ENCODE data around the gene FTCD.

FTCD gene

GRCh38 chr21:46195595-46196195 is 40.3 kb upstream of the FTCD start:
- peak overlapping the region; percentile 3; the same call in 1 of the 2 replicates for H3K27ac ChIP-seq
- TF ChIP-seq CTCF (conservative IDR thresholded peaks at IDR 0.05) = no peak

- peak overlapping the region; percentile 3; the same call in 1 of the 2 replicates for H3K27ac ChIP-seq
- TF ChIP-seq CTCF (conservative IDR thresholded peaks at IDR 0.05) = no peak
These were observed 39.3 kb upstream of the FTCD start for GRCh38 chr21:46194374-46195334.

DNA sequence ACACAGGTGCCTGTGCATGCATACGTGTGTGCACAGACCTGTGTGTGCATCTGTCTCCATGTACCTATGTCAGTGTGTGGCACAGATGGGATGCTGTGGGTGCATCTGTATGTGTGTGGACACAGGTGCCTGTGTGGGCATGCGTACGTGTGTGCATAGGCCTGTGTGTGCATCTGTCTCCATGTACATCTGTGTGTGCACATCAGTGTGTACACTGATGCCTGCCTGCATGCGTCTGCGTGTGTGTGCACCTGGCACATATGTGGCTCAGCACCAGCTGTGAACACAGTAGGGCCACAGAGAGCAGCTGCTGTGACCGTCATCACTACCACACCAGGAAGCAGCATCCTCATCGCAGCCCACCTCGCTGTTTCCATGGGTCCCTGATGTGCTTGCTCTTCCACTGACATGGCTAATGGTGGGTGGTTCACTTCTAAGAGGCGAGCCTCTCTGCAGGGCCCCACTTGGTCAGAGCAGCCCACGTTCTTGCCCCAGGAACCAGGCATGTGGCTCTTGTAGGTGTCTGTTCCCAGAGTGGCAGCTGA is 38.5 kb upstream of the FTCD start:
- H3K27ac ChIP-seq = no peak overlapping the region
- TF ChIP-seq CTCF (conservative IDR thresholded peaks at IDR 0.05) = no peak

DNA sequence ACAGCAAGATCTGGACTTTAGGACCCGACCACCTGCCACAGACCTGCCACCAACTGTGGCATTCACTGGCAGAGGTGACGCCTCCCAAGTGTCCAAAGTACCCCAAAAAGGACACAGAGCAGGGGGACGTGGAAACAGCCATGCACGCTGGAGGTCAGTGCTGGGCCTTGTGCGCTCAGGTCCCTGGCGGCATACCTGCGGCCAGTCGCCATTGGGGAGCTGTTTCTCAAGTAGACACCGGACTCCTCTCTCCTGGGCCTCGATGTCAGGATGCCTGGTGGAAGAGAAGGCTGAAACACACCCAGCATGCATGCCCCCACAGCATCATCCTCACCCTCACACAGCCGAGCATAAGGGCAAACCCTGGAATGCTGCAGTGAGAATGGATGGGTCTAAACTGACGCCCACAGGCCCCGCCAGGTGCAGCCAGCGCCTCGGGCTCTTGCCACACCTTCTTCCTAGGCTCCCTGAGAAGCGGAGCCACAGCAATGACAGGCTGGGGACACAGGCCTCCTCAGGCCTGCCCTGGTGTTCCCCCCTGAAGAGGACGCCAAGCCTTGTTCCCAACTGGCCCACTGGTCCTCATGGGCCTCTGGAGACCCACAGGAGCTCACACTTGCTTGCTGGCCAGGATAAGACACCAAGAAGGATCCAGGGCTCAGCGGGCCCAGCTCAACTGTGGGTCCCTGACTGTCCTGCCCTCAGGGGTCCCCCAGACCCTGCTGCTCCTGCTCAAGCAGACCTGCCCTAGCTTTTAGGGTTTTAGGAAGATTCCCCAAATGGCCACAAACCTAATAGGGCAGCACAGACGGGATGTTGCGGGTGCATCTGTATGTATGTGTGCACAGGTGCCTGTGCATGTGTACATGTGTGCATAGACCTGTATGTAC is 36.6 kb upstream of the FTCD start:
- TF ChIP-seq CTCF (conservative IDR thresholded peaks at IDR 0.05) = no peak
- peak overlapping the region; percentile 98 for H3K27ac ChIP-seq

DNA sequence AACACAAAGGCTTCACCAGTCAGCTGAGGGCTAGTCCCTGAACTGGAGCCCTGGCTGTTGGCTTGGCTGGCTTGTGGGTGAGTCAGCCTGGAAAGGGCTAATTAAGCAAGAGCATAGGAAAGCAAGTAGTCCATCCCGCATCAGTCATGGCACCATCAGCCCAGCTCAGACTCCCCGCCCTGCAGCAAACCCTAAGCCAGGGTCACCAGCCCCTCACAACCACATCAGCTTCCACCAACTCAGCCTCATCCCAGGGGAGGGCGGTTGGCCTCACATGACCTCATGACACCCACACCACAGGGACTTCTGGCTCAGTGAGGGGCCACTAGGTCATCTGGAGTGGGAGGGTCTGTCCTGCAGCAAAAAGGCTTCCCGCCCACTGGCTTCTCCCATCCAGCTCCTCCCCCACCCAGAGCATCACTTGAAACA is 35.9 kb upstream of the FTCD start:
- no peak for TF ChIP-seq CTCF (conservative IDR thresholded peaks at IDR 0.05)
- H3K27ac ChIP-seq = peak overlapping the region; percentile 98

GRCh38 chr21:46190491-46191131 is 35.2 kb upstream of the FTCD start:
- peak overlapping the region; percentile 98 for H3K27ac ChIP-seq

More at GRCh38 chr21:46190491-46191131, 35.2 kb upstream of the FTCD start:
- no peak for TF ChIP-seq CTCF (conservative IDR thresholded peaks at IDR 0.05)
